Gastroesophageal sphincter (tissue), 4 donors: ENCODE data around the gene PDLIM5. TPM values are rescaled to one million over a fixed set of nuclear protein-coding genes. Genes with fewer than 3 reads are reported as not detected.
"Not testable (repeated sequence)": the region's sequence is repeated elsewhere in the genome, so short reads cannot be mapped to it uniquely, and the experiment has no call there.

Experiments used
- ATAC-seq: fragments of 150-250 bp; one replicate; pipeline ENCODE4 v1.9.1; 2016; ENCODE audit warnings: mild to moderate bottlenecking, moderate library complexity
- H3K27ac ChIP-seq, 4 donors: fragments of 200-600 bp; sonication (generic) in 3 of 4; 1 replicate in 3 of 4; 2 replicates in 1 of 4; pipeline ENCODE4 v1.5.1; 2016 to 2019
- H3K27me3 ChIP-seq: fragments of 200-600 bp; sonication (generic); one replicate; pipeline ENCODE4 v1.5.1; 2019
- H3K36me3 ChIP-seq, 2 donors: fragments of 200-600 bp; sonication (generic); one replicate each; pipeline ENCODE4 v1.5.1; 2019; ENCODE audit warnings: control low read depth in 1 of 2
- H3K4me1 ChIP-seq, 3 donors: fragments of 200-600 bp; sonication (generic); 1 replicate in 2 of 3; 2 replicates in 1 of 3; pipeline ENCODE4 v1.5.1; 2016 to 2019; ENCODE audit warnings: control low read depth in 2 of 3
- H3K4me3 ChIP-seq, 2 donors: fragments of 200-600 bp; sonication (generic); one replicate each; pipeline ENCODE4 v1.5.1; 2019; ENCODE audit warnings: mild to moderate bottlenecking in 1 of 2, moderate library complexity in 1 of 2
- H3K9me3 ChIP-seq, 3 donors: fragments of 200-600 bp; sonication (generic); one replicate each; pipeline ENCODE4 v1.5.1; 2017 to 2019; ENCODE audit warnings: control low read depth in 2 of 3
- CTCF ChIP-seq, 4 experiments: fragments of 200-600 bp in 2 of 4; fragments of 450-650 bp in 2 of 4; sonication (generic) in 1 of 4; IDR thresholded peaks; one replicate each; pipeline ENCODE4 v1.5.1; 2017 to 2019; ENCODE audit warnings: antibody characterized with exemption in 4 of 4, mild to moderate bottlenecking in 2 of 4, moderate library complexity in 2 of 4
- EP300 ChIP-seq: sonication (generic); formaldehyde crosslinking; IDR thresholded peaks from one replicate; pipeline ENCODE4 v1.6.1; 2017; ENCODE audit warnings: antibody characterized with exemption, mild to moderate bottlenecking
- POLR2A ChIP-seq, 2 donors: fragments of 450-650 bp; IDR thresholded peaks; one replicate each; pipeline ENCODE4 v1.6.1; 2017; ENCODE audit warnings: antibody characterized with exemption in 2 of 2, mild to moderate bottlenecking in 2 of 2, moderate library complexity in 1 of 2
- POLR2AphosphoS5 ChIP-seq: sonication (generic); formaldehyde crosslinking; IDR thresholded peaks from one replicate; pipeline ENCODE4 v1.6.1; 2017; ENCODE audit warnings: antibody characterized with exemption
- WGBS, 2 donors: methylation state at CpG; one replicate each; pipeline ENCODE4 v1.1.5; 2018; ENCODE audit warnings: low coverage in 1 of 2; 5-methylcytosine and 5-hydroxymethylcytosine counted together
- total RNA-seq, 4 donors: library from RNA; depleted of rRNA; stranded (reverse); fragments of >200 nt; gene quantifications; one replicate each; pipeline ENCODE4 v1.1.0, GENCODE V29; 2016

The PDLIM5 gene
- total RNA-seq, 4 donors from 2014 or later: 100 to 223 (median 175) TPM

GRCh38 chr4:94548571-94548970 is 96.8 kb downstream of the PDLIM5 start:
- H3K9me3 ChIP-seq: no peaks in the 10 kb centered on the region
- TF ChIP-seq POLR2A (IDR thresholded peaks at IDR 0.05) (no peak), POLR2AphosphoS5 (no peak), EP300 (no peak), CTCF (IDR thresholded peaks at IDR 0.05) (no peak)
- peak; percentile 22 for ATAC-seq
- 0 to 15% methylated on average over 1 of the region's 1 CpG for WGBS, 2 donors
- H3K4me3 ChIP-seq: no peak overlapping the region
- H3K4me1 ChIP-seq: peaks cover 0 to 34% (median 3%) of the 10 kb centered on the region in 3 donors
- H3K27me3 ChIP-seq: no peaks in the 10 kb centered on the region
- H3K27ac ChIP-seq: peak overlapping the region in 2 of 4 donors; percentile 15 to 21
- no peaks in the 10 kb centered on the region for H3K36me3 ChIP-seq

- Histone ChIP-seq H3K9me3 (no peaks in the 10 kb centered on the region), H3K4me3 (no peak overlapping the region), H3K4me1 (peaks cover 0 to 22% (median 3%) of the 10 kb centered on the region in 3 donors), H3K36me3 (no peaks in the 10 kb centered on the region), H3K27ac (no peak overlapping the region), H3K27me3 (no peaks in the 10 kb centered on the region)
- 72 to 100% methylated on average over 1 of the region's 1 CpG for WGBS, 2 donors
- no peak for TF ChIP-seq EP300
- TF ChIP-seq POLR2AphosphoS5: no peak
- no peak for TF ChIP-seq CTCF (IDR thresholded peaks at IDR 0.05)
- TF ChIP-seq POLR2A (IDR thresholded peaks at IDR 0.05): no peak
- no peak for ATAC-seq
Measured at GRCh38 chr4:94550352-94550751, 98.6 kb downstream of the PDLIM5 start.

GRCh38 chr4:94550851-94551250 is 99.1 kb downstream of the PDLIM5 start:
- Histone ChIP-seq H3K9me3 (no peaks in the 10 kb centered on the region), H3K36me3 (no peaks in the 10 kb centered on the region), H3K27me3 (no peaks in the 10 kb centered on the region), H3K4me1 (peaks cover 0 to 17% (median 3%) of the 10 kb centered on the region in 3 donors), H3K4me3 (no peak overlapping the region), H3K27ac (no peak overlapping the region)
- TF ChIP-seq CTCF (IDR thresholded peaks at IDR 0.05) (no peak), EP300 (no peak), POLR2AphosphoS5 (no peak), POLR2A (IDR thresholded peaks at IDR 0.05) (no peak)
- no peak for ATAC-seq
- 95 to 100% methylated on average over 1 of the region's 1 CpG for WGBS, 2 donors

- H3K9me3 ChIP-seq: no peaks in the 10 kb centered on the region
- no peak overlapping the region for H3K27ac ChIP-seq
- no peaks in the 10 kb centered on the region for H3K27me3 ChIP-seq
- WGBS, 2 donors: 61 to 83% methylated on average over 2 to 3 of the region's 3 CpGs
- TF ChIP-seq POLR2AphosphoS5 (no peak), POLR2A (IDR thresholded peaks at IDR 0.05) (no peak), CTCF (IDR thresholded peaks at IDR 0.05) (no peak)
- H3K4me1 ChIP-seq: peaks cover 0 to 14% (median 3%) of the 10 kb centered on the region in 3 donors
- no peak overlapping the region for H3K4me3 ChIP-seq
- H3K36me3 ChIP-seq: no peaks in the 10 kb centered on the region
- no peak for ATAC-seq
Measured at GRCh38 chr4:94551643-94552564, 100.2 kb downstream of the PDLIM5 start.

GRCh38 chr4:94556047-94556446 is 104.3 kb downstream of the PDLIM5 start:
- not testable (repeated sequence) for H3K9me3 ChIP-seq, ATAC-seq, H3K36me3 ChIP-seq, H3K27ac ChIP-seq, H3K27me3 ChIP-seq, H3K4me3 ChIP-seq
- H3K4me1 ChIP-seq: peaks cover 0 to 22% (median 14%) of the 10 kb centered on the region in 3 donors
- 94 to 100% methylated on average over 1 to 2 of the region's 4 CpGs for WGBS, 2 donors

- not testable (repeated sequence) for ATAC-seq, H3K4me3 ChIP-seq, H3K27ac ChIP-seq, H3K9me3 ChIP-seq, H3K36me3 ChIP-seq, H3K27me3 ChIP-seq
- peaks cover 5 to 38% (median 25%) of the 10 kb centered on the region in 3 donors for H3K4me1 ChIP-seq
- WGBS, 2 donors: no CpG with 5 or more reads among the region's 1 CpG
Measured at GRCh38 chr4:94557632-94558031, 105.9 kb downstream of the PDLIM5 start.
